NCI-H2171 (cell line): ENCODE measurements around the gene GRAMD4.

Experiments
- DNase-seq: peaks from one replicate; lab custom pipeline; 2025; lab: John Stamatoyannopoulos, UW

The GRAMD4 gene

DNA sequence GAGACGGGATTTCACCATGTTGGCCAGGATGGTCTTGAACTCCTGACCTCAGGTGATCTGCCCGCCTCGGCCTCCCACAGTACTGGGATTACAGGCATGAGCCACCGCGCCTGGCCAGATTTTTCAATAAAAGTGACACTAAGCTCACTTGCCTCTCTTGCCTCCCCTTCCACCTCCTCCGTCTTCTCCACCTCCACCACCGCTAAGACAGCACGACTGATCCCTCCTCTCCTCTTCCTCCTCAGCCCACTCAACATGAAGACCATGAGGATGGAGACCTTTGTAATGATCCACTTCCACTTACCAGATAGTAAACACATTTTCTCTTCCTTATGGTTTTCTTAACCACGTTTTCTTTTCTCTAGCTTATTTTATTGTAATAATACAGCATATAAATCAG, 103.7 kb downstream of the GRAMD4 start:
- DNase-seq, result no peak

DNA sequence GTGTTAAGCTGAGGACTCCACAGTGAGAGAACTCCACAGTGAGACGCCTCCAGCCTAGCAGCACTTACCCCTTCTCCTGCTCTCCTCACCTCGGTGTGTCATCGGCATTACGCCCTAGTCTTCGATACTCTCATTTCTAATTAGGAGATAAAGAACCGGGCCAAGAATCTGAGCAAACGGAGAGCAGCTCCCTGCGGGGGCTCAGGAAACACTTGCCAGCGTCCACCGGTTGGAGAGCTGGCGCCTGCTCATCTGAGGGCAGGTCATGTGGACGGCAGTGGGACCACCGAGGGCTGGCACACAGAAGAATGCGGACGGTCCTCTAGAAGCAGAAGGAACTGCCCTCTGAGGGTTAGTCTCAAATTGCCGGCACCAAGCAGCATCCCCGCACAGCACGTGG, 104.9 kb downstream of the GRAMD4 start:
- no peak for DNase-seq

DNA sequence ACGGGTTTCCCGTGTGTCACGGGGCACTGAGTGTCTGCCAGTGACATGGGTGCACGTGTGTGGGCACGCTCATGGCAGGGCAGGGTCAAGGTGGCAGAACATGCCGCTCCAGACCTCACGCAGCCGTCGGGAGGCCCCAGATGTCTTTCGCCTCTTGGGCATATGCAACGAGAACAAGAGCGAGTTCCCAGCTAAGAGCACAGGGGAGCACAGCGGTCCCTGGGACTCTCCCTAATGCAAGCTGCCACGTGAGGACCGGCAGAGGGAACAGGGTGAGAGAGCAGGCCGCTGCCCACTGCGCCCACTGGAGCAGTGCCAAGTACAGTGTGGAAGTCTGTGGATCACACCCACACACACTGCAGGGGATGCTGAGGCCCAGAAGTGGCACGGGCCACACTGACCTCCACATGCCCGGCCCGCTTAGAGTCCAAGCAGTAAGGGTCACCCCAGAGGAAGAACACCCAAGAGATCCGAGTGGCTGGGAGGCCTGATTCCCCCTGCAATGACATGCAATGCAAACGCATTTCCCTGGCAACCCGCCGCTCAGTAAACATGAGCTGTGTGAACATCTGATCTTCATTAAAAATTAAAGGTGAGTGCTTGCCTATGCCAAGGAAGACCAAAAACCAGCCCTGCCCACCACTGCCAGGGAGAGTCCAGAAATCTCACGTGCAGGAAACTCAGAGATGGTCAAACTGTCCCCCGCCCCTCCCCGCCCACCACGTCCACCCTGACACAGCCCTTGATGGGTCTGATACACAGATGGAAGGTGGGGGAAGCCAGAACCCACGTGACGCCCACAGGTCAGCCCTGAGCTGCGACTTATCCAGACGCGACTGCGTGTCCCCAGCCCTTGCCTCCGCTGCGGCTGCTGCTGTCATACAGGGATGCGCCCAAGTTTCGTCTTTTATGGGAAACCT, 106.1 kb downstream of the GRAMD4 start:
- DNase-seq, result peak; percentile 21

DNA sequence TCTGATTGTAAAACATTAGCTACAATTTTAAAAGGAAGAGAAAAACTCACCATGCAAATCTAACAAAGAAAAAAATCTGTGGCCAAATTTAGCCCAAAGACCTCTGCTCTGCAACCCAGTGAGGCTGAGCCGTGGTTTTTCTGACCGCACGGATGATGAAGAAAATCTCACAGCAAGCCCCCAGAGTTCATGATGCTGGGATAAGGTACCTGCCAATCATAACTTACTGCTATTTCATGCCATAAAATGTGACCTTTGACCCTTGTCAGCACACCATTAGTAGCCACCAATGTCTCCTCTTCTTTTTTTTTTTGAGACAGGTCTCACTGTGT, 106.8 kb downstream of the GRAMD4 start:
- DNase-seq, result no peak

DNA sequence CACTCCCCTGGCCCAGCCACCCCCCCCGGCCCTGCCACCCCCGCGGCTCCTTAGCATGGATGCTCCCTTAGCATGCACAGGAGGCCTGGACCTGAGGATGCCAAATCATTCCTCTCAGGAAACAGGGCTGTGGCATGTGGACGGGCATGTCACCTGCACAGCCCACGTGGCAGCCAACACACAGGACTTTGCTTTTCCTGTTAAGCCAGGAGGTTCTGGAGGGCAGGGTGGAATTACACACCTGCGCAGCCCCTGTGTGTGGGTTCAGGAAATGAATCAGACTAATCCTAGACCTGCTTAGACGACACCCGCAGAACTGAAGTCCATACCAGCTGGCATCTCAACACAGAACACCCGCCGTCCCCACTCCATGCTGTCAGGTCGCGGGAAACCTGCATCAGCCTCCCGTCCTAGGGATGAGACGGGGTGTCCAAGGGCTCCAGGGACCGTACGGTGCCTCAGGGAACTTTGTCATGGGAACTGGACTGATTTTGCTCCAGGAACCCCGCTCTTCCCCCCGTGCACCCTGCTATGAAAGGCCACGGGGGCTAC, 107.7 kb downstream of the GRAMD4 start:
- DNase-seq, result no peak

DNA sequence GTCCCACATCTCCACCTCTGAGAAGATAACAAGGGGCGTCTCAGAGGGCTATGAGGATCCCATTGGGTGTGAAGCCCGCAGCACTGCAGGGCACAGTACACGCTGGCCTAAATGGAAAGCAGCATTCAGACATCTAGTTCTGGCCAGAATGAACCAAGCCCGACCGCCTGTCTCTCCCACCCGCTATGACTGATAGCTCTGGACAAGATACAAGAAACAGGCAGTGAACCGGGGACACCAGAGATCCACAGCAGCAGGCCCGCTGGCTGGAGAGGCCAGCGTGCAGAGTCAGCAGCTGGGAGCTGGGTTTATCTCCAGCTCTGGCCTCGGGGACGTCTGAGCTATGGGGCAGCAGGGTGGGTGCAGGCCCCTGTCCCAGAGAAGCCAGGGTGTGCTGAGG, 108.3 kb downstream of the GRAMD4 start:
- DNase-seq, result no peak
